ENCODE results near the gene CMTM8. TPM values are rescaled to one million over a fixed set of nuclear protein-coding genes. Genes with fewer than 3 reads are reported as not detected.

Gene CMTM8
- 0.12 and 0.30 TPM in 2 replicates for total RNA-seq (ENCODE audit: low replicate concordance)

GRCh38 chr3:32238453-32239306 is at the start of gene CMTM8:
Gene CMTM8, plus strand, starts transcription at chr3:32238680. Its CDS starts 293 bp downstream, at chr3:32238973.

GRCh38 chr3:32391643-32392535 is 153.4 kb downstream of the CMTM8 start, which contains the start of gene CMTM7:
Gene CMTM7, plus strand, starts transcription at chr3:32391853. Its CDS starts 54 bp downstream, at chr3:32391907.

Other genes starting within 250 kb of the CMTM8 start
- gene GPD1L, start 132.1 kb upstream of the CMTM8 start, total RNA-seq (ENCODE audit: low replicate concordance): 5.5 and 7.4 TPM in 2 replicates
- gene CMTM7, start 153.2 kb downstream of the CMTM8 start, total RNA-seq (ENCODE audit: low replicate concordance): 3.0 and 9.0 TPM in 2 replicates